ENCODE measurements around the gene STK32C.

Gene STK32C

DNA sequence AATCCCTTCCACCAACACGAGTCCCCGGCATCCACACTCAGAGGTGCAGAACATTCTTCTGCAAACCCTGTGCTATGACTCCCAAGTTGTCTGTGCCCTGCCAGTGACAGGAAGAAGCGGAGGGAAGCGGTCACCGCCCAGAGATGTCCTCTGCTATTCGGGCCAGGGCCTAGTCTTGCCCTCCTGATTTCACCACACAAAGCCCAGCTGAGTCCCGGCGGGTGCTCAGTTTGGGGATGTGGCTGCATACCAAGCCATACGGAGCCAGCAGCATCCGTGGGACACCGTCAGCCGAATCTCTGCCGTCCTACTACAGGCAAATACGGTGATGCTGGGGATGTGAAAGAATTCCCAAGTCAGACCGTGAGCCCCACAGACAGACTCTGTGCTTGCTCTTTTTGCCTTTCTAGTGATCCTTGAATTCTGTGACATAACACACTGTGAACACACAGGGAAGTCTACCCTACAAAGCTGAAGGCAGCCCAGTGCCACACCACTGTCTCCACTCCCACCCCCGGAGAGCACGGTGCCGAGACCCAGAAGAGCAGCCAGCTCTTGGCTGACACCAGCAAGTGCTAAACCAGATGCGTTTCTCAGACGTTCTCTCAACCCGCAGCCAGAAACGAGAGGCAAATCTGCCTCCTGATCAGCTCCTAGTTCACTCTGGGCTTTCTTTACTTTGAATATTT, 2.0 kb downstream of the STK32C start:
- no peak for TF ChIP-seq REST (IDR thresholded peaks at IDR 0.05; ENCODE audit: insufficient read depth in 1 of 2, low read depth in 2 of 2, low read length in 2 of 2)
- no peak for TF ChIP-seq SIN3A (IDR thresholded peaks at IDR 0.05; ENCODE audit: borderline replicate concordance, insufficient read depth, low read length)
- no peak for TF ChIP-seq TAF1 (IDR thresholded peaks at IDR 0.05; ENCODE audit: borderline replicate concordance, insufficient read depth, low read length)
- TF ChIP-seq POLR2AphosphoS5 (IDR thresholded peaks at IDR 0.05; ENCODE audit: low read depth, low read length), result no peak
- no peak for TF ChIP-seq FOXP2 (optimal IDR thresholded peaks at IDR 0.05; ENCODE audit: borderline replicate concordance, extremely low read depth, extremely low read length, insufficient read depth)

DNA sequence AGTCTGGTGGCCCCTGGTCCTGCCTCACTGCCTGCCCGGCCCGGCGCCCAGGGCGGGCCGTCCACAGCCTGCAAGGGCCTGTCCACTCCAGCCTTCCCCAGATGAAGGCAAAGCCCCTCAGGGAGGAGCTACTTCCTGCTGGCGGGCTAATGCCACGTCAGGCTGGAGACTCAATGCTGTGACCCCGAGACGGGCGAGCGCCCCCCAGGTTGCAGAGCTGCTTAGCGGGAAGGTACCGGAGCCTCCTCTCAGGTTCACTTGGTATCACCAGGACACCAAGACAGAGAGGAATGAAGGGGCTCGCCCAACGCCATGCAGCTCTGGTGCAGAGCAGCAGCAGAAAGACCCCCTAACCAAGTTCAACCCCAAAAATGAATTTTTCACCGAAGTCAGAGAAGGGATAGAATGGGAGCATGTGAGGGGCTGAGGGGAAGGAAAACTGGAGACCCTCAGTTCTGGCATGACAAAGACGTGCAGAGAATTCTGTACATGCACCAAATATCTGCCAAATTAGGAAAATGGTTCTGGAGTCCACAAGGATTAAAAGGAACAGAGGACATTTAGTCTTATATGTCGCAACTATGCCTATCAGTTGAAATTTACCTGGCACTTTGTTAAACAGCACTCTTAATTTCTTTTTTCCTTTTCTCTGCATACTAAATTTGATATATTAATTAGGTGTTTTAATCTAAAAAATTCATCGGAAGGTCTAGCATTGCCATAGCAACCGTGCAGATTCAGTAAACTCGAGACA, 2.8 kb downstream of the STK32C start:
- TF ChIP-seq REST (IDR thresholded peaks at IDR 0.05; ENCODE audit: insufficient read depth in 1 of 2, low read depth in 2 of 2, low read length in 2 of 2), result no peak
- TF ChIP-seq SIN3A (IDR thresholded peaks at IDR 0.05; ENCODE audit: borderline replicate concordance, insufficient read depth, low read length), result no peak
- TF ChIP-seq TAF1 (IDR thresholded peaks at IDR 0.05; ENCODE audit: borderline replicate concordance, insufficient read depth, low read length), result no peak
- TF ChIP-seq FOXP2 (optimal IDR thresholded peaks at IDR 0.05; ENCODE audit: borderline replicate concordance, extremely low read depth, extremely low read length, insufficient read depth), result no peak
- no peak for TF ChIP-seq POLR2AphosphoS5 (IDR thresholded peaks at IDR 0.05; ENCODE audit: low read depth, low read length)

- TF ChIP-seq TAF1 (IDR thresholded peaks at IDR 0.05; ENCODE audit: borderline replicate concordance, insufficient read depth, low read length) (no peak), FOXP2 (optimal IDR thresholded peaks at IDR 0.05; ENCODE audit: borderline replicate concordance, extremely low read depth, extremely low read length, insufficient read depth) (no peak), REST (IDR thresholded peaks at IDR 0.05; ENCODE audit: insufficient read depth in 1 of 2, low read depth in 2 of 2, low read length in 2 of 2) (no peak), POLR2AphosphoS5 (IDR thresholded peaks at IDR 0.05; ENCODE audit: low read depth, low read length) (no peak), SIN3A (IDR thresholded peaks at IDR 0.05; ENCODE audit: borderline replicate concordance, insufficient read depth, low read length) (no peak)
These were observed 4.2 kb downstream of the STK32C start for GRCh38 chr10:132303361-132304115.

DNA sequence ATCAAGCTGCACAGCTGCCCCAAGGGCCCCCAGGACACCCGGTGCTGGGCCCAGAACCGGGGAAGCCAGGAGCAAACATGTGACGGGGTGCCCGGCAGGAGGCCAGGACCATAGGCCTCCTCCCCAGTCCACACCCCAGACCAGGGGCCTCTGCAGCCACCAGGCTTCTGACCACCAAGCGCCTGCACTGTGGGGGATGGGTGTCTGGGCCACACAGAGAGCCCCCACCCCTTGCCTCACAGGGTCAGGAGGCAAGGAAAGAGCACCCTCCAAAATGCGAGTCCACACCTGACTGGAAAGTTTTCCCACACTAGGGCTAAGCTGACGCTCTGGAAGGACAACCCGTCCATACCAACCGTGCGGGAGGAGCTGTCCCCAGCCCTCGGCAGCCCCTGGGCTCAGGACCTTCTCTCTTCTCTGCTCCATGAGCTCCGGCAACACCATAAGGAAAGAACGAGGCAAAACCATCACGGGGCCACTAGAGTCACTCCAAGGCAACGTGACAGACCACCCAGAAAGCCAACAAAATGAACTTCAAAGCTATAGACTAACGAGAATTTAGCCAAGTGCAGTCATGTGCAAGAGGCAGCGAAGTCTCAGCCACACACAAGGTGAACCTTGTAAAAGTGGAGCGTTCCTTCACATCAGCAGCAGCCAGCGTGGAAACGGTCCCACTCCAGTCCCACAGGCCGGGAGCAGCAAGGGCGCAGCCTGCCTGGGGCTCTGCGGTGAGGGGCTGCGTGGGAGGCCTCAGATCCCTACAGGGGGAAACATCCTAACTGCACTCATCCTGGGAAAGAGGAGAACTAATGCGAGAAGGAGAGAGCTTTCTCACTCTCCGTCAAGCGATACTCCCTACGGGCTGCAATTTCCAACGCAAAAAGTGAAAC, 5.1 kb downstream of the STK32C start:
- TF ChIP-seq TAF1 (IDR thresholded peaks at IDR 0.05; ENCODE audit: borderline replicate concordance, insufficient read depth, low read length) (no peak), SIN3A (IDR thresholded peaks at IDR 0.05; ENCODE audit: borderline replicate concordance, insufficient read depth, low read length) (no peak), POLR2AphosphoS5 (IDR thresholded peaks at IDR 0.05; ENCODE audit: low read depth, low read length) (no peak), FOXP2 (optimal IDR thresholded peaks at IDR 0.05; ENCODE audit: borderline replicate concordance, extremely low read depth, extremely low read length, insufficient read depth) (no peak), REST (IDR thresholded peaks at IDR 0.05; ENCODE audit: insufficient read depth in 1 of 2, low read depth in 2 of 2, low read length in 2 of 2) (no peak)

Data from PFSK-1 (cell line).